GM19240 (cell line): ENCODE data around the gene POMT1.
"Not testable (repeated sequence)": the region's sequence is repeated elsewhere in the genome, so short reads cannot be mapped to it uniquely, and the experiment has no call there.

Source experiments
- DNase-seq: peaks from one replicate; pipeline ENCODE4 v3.0.0; 2011; ENCODE audit warnings: low spot score; ENCODE audit not compliant: insufficient read length

POMT1 gene

GRCh38 chr9:131523451-131524435, 21.0 kb downstream of the POMT1 start:
- no peak for DNase-seq

- no peak for DNase-seq
Observed at GRCh38 chr9:131524665-131525315, 22.1 kb downstream of the POMT1 start.

- no peak for DNase-seq
Observed at GRCh38 chr9:131525643-131526565, 23.2 kb downstream of the POMT1 start.

DNA sequence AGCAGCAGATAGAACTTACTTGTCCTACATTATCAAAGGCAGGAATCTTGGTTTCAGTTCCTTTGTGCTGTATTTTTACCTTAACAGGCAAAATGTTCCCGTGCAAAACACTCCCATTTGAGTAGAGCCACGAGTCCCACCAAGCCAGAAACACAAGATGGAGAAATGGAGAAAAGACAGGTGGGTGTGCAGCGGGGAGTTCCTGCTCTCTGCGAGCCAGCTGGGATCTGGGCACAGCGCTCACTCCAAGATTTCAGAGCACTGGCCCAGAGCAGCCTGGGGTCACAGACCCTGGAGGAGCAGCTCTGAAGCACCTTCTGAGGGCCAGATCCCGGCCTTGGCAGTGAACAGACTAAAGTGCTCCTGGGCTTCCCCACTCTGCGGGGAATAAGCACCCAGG, 25.5 kb downstream of the POMT1 start:
- no peak for DNase-seq

GRCh38 chr9:131528886-131529505, 26.3 kb downstream of the POMT1 start:
- no peak for DNase-seq

- no peak for DNase-seq
Observed at GRCh38 chr9:131529597-131530545, 27.2 kb downstream of the POMT1 start.

DNA sequence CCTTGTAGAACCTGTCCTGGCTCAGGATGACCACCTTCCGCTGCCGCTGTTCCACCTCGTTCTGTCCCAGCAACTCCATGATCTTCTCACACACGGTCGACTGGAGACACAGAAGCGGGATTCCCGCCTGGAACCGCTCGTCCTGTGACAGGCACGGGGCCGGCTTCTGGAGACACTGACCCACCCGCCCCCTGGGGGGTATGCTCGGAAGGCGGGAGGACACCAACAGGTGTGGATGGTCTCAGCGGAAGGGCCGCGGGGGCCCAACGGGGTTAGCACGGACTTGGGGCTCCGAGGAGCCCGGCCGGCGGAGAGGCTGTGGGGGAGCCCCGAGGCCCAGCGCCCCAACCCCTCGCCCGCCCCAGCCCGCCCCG, 27.8 kb downstream of the POMT1 start:
- peak; percentile 60 for DNase-seq

GRCh38 chr9:131530920-131531832, 28.5 kb downstream of the POMT1 start, which contains the start of gene UCK1:
Gene UCK1 (minus strand): TSS chr9:131531263. CDS start chr9:131531174, 89 bp downstream.
- DNase-seq: peak; percentile 95

- no peak for DNase-seq
Observed at GRCh38 chr9:131534721-131535237, 32.1 kb downstream of the POMT1 start.

DNA sequence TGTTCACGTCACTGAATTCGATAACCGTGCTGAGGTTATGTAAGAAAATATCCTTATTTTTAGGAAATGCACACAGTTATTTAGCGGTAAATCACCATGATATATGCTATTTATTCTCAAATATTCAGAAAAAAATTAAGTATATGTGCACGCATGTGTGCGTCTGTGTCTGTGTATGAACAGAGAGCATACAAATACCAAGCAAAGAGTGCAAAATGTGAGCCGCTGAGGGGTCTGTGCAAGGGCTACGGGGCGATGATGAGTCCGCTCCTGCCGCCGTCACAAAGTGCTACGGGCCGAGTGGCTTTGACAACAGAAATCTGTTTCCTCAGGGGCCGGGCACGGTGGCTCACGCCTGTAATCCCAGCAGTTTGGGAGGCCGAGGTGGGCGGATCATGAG, 35.2 kb downstream of the POMT1 start:
- DNase-seq: no peak

DNA sequence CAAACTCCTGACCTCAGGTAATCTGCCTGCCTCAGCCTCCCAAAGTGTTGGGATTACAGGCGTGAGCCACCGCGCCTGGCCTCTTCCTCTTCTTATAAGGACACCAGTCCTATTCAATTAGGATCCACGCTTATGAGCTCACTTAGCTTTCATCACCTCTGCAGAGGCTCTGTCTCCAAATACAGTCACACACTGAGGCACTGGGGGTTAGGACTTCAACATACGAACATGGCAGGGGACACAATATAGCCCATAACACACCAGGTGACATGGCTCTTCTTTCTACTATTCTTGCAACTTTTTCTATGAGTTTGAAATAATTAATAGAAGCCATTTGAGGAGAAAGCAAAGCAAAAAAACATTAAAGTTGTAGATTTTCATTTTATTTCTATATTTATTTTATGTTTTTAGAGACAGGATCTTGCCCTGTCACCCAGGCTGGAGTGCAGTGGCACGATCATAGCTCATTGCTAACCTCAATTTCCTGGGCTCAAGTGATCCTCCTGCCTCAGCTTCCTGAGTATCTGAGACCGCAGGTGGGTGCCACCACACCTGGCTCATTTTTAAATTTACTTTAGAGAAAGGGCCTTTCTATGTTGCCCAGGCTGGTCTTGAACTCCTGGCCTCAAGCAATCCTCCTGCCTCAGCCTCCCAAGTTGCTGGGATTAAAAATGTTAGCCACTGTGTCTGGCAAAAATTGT, 36.7 kb downstream of the POMT1 start:
- no peak for DNase-seq

DNA sequence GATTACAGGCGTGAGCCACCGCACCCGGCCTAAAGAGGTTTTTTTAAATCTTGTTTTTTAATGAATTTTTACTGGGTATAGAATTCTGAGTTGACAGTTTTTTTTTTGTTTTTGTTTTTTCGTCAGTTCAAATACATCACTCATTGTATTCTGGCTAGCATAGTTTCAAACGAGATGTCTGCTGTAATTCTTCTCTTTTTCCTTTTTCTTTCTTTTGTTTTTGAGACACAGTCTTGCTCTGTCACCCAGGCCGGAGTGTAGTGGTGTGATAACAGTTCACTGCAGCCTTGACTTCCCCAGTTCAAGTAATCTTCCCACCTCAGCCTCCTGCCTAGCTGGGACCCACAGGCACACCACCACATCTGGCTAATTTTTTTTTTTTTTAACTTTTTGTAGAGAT, 40.4 kb downstream of the POMT1 start:
- no peak for DNase-seq

DNA sequence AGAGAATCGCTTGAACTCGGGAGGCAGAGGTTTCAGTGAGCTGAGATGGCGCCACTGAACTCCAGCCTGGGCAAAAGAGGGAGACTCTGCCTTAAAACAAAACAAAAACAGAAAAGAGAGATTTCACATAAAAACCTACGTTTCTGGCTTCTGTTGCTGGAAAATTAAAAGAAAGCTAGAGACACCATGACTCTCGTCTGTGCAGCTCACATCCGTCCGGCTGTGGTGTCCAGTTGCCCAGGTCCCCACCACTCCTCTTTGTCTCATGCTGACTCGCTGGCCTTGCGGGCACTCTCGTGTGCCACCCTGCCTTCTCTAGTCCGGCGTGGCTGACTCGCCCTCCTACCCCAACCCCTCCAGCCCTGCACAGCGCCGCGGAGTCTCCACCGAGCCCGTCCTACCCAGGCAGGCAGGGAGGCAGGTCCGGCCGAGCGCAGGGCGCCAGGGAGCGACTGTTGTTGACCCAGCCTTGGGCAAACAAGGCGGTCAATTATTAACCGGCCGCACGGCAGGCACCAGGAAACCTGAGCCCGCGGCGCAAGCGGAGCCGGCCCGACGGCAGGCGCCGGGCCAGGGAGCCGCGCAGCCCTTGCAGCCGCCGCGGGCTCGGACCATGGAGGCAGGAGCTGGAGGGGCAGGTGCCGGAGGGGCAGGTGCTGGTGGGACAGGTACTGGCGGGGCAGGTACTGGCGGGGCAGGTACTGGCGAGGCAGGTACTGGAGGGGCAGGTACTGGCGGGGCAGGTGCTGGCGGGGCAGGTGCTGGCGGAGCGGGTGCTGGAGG, 42.5 kb downstream of the POMT1 start, which contains the start of gene PRRT1B:
Gene PRRT1B, plus strand, starts transcription at position 521 of the 783 bp plus-strand sequence. Its CDS starts 93 bp downstream, at position 614.
- DNase-seq: no peak

- DNase-seq: no peak
Observed at GRCh38 chr9:131545786-131546335, 43.1 kb downstream of the POMT1 start.

GRCh38 chr9:131546336-131547084, 43.8 kb downstream of the POMT1 start:
- no peak for DNase-seq

DNA sequence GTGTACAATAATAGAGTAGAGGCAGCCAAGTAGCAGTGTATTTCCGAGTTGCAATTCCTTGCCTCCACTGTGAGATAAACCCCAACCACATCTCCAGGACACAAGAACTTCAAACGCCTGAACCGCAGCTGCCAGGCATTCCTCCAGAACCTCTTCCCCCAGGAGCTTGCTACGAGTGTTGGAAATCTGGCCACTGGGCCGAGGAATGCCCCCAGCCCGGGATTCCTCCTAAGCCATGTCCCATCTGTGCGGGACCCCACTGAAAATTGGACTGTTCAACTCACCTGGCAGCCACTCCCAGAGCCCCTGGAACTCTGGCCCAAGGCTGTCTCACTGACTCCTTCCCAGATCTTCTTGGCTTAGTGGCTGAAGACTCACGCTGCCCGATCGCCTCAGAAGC, 46.5 kb downstream of the POMT1 start:
- not testable (repeated sequence) for DNase-seq
